Thymus (tissue), 11 donors: ENCODE measurements around the gene NAT14. TPM values are rescaled to one million over a fixed set of nuclear protein-coding genes. Genes with fewer than 3 reads are reported as not detected.

Experiments
- DNase-seq, 9 donors: peaks; one replicate each; pipeline ENCODE4 v3.0.0-alpha.2; 2013; ENCODE audit warnings: low spot score in 9 of 9, low read depth in 6 of 9, missing footprints in 1 of 9
- H3K27ac ChIP-seq, 2 donors: one replicate each; pipeline ENCODE4 v1.5.1; 2013; ENCODE audit warnings: control low read depth in 1 of 2, low read depth in 1 of 2, low read length in 1 of 2, mild to moderate bottlenecking in 1 of 2, moderate library complexity in 1 of 2
- H3K27me3 ChIP-seq, 2 donors: one replicate each; pipeline ENCODE4 v1.5.1; 2013; ENCODE audit warnings: low read length in 1 of 2; ENCODE audit not compliant: control insufficient read depth in 2 of 2, insufficient read depth in 1 of 2
- H3K36me3 ChIP-seq, 2 donors: one replicate each; pipeline ENCODE4 v1.5.1; 2013; ENCODE audit warnings: low read length in 1 of 2, mild to moderate bottlenecking in 1 of 2, moderate library complexity in 1 of 2; ENCODE audit not compliant: control insufficient read depth in 2 of 2, insufficient read depth in 2 of 2
- H3K4me1 ChIP-seq, 2 donors: one replicate each; pipeline ENCODE4 v1.5.1; 2013; ENCODE audit warnings: low read length in 2 of 2; ENCODE audit not compliant: control insufficient read depth in 2 of 2, insufficient read depth in 2 of 2
- H3K4me3 ChIP-seq, 2 donors: one replicate each; pipeline ENCODE4 v1.5.1; 2013; ENCODE audit warnings: low read length in 2 of 2, control low read depth in 1 of 2, mild to moderate bottlenecking in 1 of 2
- H3K9me3 ChIP-seq, 2 donors: one replicate each; pipeline ENCODE4 v1.5.1; 2013; ENCODE audit warnings: low read length in 1 of 2, mild to moderate bottlenecking in 1 of 2; ENCODE audit not compliant: control insufficient read depth in 2 of 2, insufficient read depth in 1 of 2
- WGBS: extraction: QIAGEN DNeasy Blood & Tissue Kit; methylation state at CpG from one replicate; pipeline ENCODE4 v1.1.7; 2013; 5-methylcytosine and 5-hydroxymethylcytosine counted together
- polyA plus RNA-seq: library from polyadenylated mRNA; stranded (reverse); fragments of 200-250 nt; gene quantifications from one replicate; pipeline ENCODE4 v1.2.3, GENCODE V29; 2013
- total RNA-seq: library from RNA; stranded (reverse); fragments of 120-200 nt; gene quantifications from one replicate; pipeline ENCODE4 v1.2.4, GENCODE V29; 2013
- donor health status: healthy.

NAT14 gene
- total and polyA plus RNA-seq, 2 donors, result 58.2 to 116 TPM

- H3K4me1 ChIP-seq, result peaks cover 11 to 15% of the 10 kb centered on the region in 2 donors
- H3K4me3 ChIP-seq, result no peak overlapping the region
- peaks cover 0 to 4% of the 10 kb centered on the region in 2 donors for H3K36me3 ChIP-seq
- H3K9me3 ChIP-seq, result peaks cover 1 to 8% of the 10 kb centered on the region in 2 donors
- WGBS, result 85% methylated on average over 16 of the region's 16 CpGs
- H3K27me3 ChIP-seq, result peaks cover 0 to 18% of the 10 kb centered on the region in 2 donors
- no peak for DNase-seq
- H3K27ac ChIP-seq, result no peak overlapping the region
Observed at GRCh38 chr19:55457683-55458457, 27.1 kb upstream of the NAT14 start.

DNA sequence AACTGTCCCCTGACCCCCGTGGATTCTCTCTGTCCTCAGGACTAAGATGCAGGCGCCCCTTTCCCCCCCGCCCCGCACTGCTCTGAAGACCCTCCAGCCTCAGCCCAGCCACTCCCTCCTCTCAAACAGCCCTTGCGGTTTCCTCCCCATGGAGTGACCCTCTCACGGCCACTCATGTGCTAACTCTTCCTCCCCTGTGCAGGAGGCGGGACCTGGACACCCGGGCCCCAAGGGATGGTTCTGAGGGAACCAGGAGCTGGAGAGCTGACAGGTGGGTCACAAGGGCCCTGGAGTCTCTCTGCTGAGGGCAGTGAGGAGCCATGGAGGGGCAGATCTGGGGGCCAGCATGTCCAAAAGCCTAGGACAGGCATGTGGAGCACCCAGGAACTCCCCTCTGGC lies 25.4 kb upstream of the NAT14 start:
- DNase-seq, result no peak
- Histone ChIP-seq H3K27ac (no peak overlapping the region), H3K4me3 (no peak overlapping the region), H3K36me3 (peaks cover 0 to 4% of the 10 kb centered on the region in 2 donors), H3K9me3 (peaks cover 1 to 8% of the 10 kb centered on the region in 2 donors), H3K27me3 (peaks cover 0 to 18% of the 10 kb centered on the region in 2 donors), H3K4me1 (peaks cover 11 to 15% of the 10 kb centered on the region in 2 donors)
- WGBS, result 88% methylated on average over 8 of the region's 8 CpGs

GRCh38 chr19:55459950-55460657 lies 24.9 kb upstream of the NAT14 start:
- no peak overlapping the region for H3K27ac ChIP-seq
- H3K27me3 ChIP-seq, result peaks cover 0 to 22% of the 10 kb centered on the region in 2 donors
- no peak overlapping the region for H3K4me3 ChIP-seq
- peaks cover 11 to 15% of the 10 kb centered on the region in 2 donors for H3K4me1 ChIP-seq
- no peak for DNase-seq
- WGBS, result 87% methylated on average over 16 of the region's 16 CpGs
- H3K9me3 ChIP-seq, result peaks cover 1 to 8% of the 10 kb centered on the region in 2 donors
- H3K36me3 ChIP-seq, result peaks cover 0 to 4% of the 10 kb centered on the region in 2 donors

GRCh38 chr19:55460670-55461258 lies 24.2 kb upstream of the NAT14 start:
- Histone ChIP-seq H3K4me1 (peaks cover 11 to 15% of the 10 kb centered on the region in 2 donors), H3K9me3 (peaks cover 1 to 8% of the 10 kb centered on the region in 2 donors), H3K27me3 (peaks cover 0 to 29% of the 10 kb centered on the region in 2 donors), H3K36me3 (peaks cover 0 to 4% of the 10 kb centered on the region in 2 donors), H3K4me3 (peak overlapping the region; percentile 62 to 84), H3K27ac (peak overlapping the region in 1 of 2 donors; percentile 85)
- DNase-seq, result peak in 1 of 9 donors; percentile 36
- WGBS, result 44% methylated on average over 23 of the region's 24 CpGs

GRCh38 chr19:55461259-55461973 lies 23.6 kb upstream of the NAT14 start, which contains the start of gene ISOC2:
Gene ISOC2 (minus strand): TSS chr19:55461642. CDS start chr19:55456486, 5,156 bp downstream.
- DNase-seq, result peak; percentile 98 to 100 (median 99)
- Histone ChIP-seq H3K27ac (peak within 1 kb of the TSS; percentile 83 to 85), H3K9me3 (peaks cover 1 to 8% of the 10 kb centered on the region in 2 donors), H3K4me1 (peaks cover 11 to 15% of the 10 kb centered on the region in 2 donors), H3K4me3 (peak within 1 kb of the TSS; percentile 62 to 84), H3K27me3 (peaks cover 1 to 33% of the 10 kb centered on the region in 2 donors), H3K36me3 (no peaks in the 10 kb centered on the region)
- WGBS, result under 1% methylated on average over 54 of the region's 54 CpGs

- no peaks in the 10 kb centered on the region for H3K36me3 ChIP-seq
- H3K27ac ChIP-seq, result peak overlapping the region; percentile 46 to 78
- 12% methylated on average over 27 of the region's 27 CpGs for WGBS
- H3K4me1 ChIP-seq, result peaks cover 11 to 15% of the 10 kb centered on the region in 2 donors
- H3K9me3 ChIP-seq, result peaks cover 1 to 8% of the 10 kb centered on the region in 2 donors
- H3K4me3 ChIP-seq, result peak overlapping the region; percentile 50 to 62
- peaks cover 2 to 33% of the 10 kb centered on the region in 2 donors for H3K27me3 ChIP-seq
- no peak for DNase-seq
Observed at GRCh38 chr19:55461974-55462626, 22.9 kb upstream of the NAT14 start.

- no peaks in the 10 kb centered on the region for H3K36me3 ChIP-seq
- H3K27ac ChIP-seq, result no peak overlapping the region
- no peak overlapping the region for H3K4me3 ChIP-seq
- 93% methylated on average over 11 of the region's 11 CpGs for WGBS
- H3K27me3 ChIP-seq, result peaks cover 2 to 37% of the 10 kb centered on the region in 2 donors
- H3K4me1 ChIP-seq, result peaks cover 11 to 15% of the 10 kb centered on the region in 2 donors
- no peak for DNase-seq
- peaks cover 1 to 8% of the 10 kb centered on the region in 2 donors for H3K9me3 ChIP-seq
Observed at GRCh38 chr19:55462722-55463121, 22.3 kb upstream of the NAT14 start.

DNA sequence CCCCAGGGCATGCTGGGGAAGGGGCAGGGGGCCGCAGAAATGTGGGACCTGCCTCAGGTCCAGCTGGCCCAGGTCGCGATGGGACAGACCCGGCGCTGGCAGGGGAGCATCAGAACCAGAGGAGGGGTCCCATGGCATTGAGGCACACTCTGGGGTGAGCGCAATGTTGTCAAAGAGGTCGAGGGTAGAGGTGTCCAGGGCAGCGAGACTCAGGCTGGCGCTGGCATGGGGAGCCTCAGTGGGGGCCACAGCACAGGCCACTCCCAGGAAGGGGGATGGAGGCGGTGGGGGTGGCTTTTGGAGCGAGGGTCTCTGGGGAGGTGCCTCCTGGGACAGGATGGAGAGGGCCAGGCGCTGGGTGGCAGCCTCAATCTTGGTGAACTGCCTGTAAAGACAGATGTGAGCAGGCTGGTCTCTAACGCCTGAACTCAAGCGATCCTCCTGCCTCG lies 21.4 kb upstream of the NAT14 start:
- no peak overlapping the region for H3K4me3 ChIP-seq
- H3K27ac ChIP-seq, result no peak overlapping the region
- H3K9me3 ChIP-seq, result peaks cover 1 to 8% of the 10 kb centered on the region in 2 donors
- no peaks in the 10 kb centered on the region for H3K36me3 ChIP-seq
- peaks cover 15 to 20% of the 10 kb centered on the region in 2 donors for H3K4me1 ChIP-seq
- peaks cover 2 to 40% of the 10 kb centered on the region in 2 donors for H3K27me3 ChIP-seq
- 84% methylated on average over 15 of the region's 15 CpGs for WGBS
- DNase-seq, result no peak
